Sigmoid colon (tissue), 7 donors: ENCODE measurements around the gene PGS1. TPM values are rescaled to one million over a fixed set of nuclear protein-coding genes. Genes with fewer than 3 reads are reported as not detected.

Experiments
- DNase-seq: peaks from one replicate; pipeline ENCODE4 v3.0.0-alpha.2; 2019
- H3K27ac ChIP-seq, 4 donors: fragments of 200-600 bp; sonication (generic); one replicate each; pipeline ENCODE4 v1.5.1; 2016 to 2019; ENCODE audit warnings: mild to moderate bottlenecking in 1 of 4
- H3K27me3 ChIP-seq, 3 donors: fragments of 200-600 bp; sonication (generic); one replicate each; pipeline ENCODE4 v1.5.1; 2019; ENCODE audit warnings: mild to moderate bottlenecking in 1 of 3
- H3K36me3 ChIP-seq, 4 donors: fragments of 200-600 bp; sonication (generic); one replicate each; pipeline ENCODE4 v1.5.1; 2016 to 2019
- H3K4me1 ChIP-seq, 4 donors: fragments of 200-600 bp; sonication (generic); one replicate each; pipeline ENCODE4 v1.5.1; 2017 to 2019
- H3K4me3 ChIP-seq, 4 donors: fragments of 200-600 bp; sonication (generic); one replicate each; pipeline ENCODE4 v1.5.1; 2017 to 2019; ENCODE audit warnings: mild to moderate bottlenecking in 2 of 4, moderate library complexity in 1 of 4
- H3K9me3 ChIP-seq, 4 donors: fragments of 200-600 bp in 3 of 4; sonication (generic) in 3 of 4; one replicate each; pipeline versions ENCODE4 v1.5.1 to v1.6.1; 2013 to 2019
- EP300 ChIP-seq, 4 donors: sonication (generic); formaldehyde crosslinking; IDR thresholded peaks; one replicate each; pipeline ENCODE4 v1.6.1; 2017; ENCODE audit warnings: antibody characterized with exemption in 4 of 4
- POLR2A ChIP-seq, 2 donors: fragments of 450-650 bp; IDR thresholded peaks; one replicate each; pipeline ENCODE4 v1.6.1; 2016; ENCODE audit warnings: antibody characterized with exemption in 2 of 2, mild to moderate bottlenecking in 2 of 2, moderate library complexity in 2 of 2
- POLR2AphosphoS5 ChIP-seq, 4 donors: sonication (generic); formaldehyde crosslinking; IDR thresholded peaks; one replicate each; pipeline ENCODE4 v1.6.1; 2017; ENCODE audit warnings: antibody characterized with exemption in 4 of 4
- WGBS, 2 donors: extraction: QIAGEN DNeasy Blood & Tissue Kit; methylation state at CpG; one replicate each; pipeline ENCODE4 v1.1.7; 2013; 5-methylcytosine and 5-hydroxymethylcytosine counted together
- intact Hi-C: fragments of 100-400 bp; cut with DNase I; formaldehyde crosslinking; loops from one replicate; pipeline ENCODE4 v1.15.1; 2023
- polyA plus RNA-seq, 3 donors: library from polyadenylated mRNA; stranded (reverse); fragments of 200-250 nt; gene quantifications; one replicate each; pipeline ENCODE4 v1.2.3, GENCODE V29; 2013
- total RNA-seq, 4 donors: library from RNA; depleted of rRNA; stranded (reverse); fragments of >200 nt; gene quantifications; one replicate each; pipeline ENCODE4 v1.1.0, GENCODE V29; 2016
- TF ChIP-seq, protein P1 (sequence below), 4 experiments: fragments of 450-650 bp in 3 of 4; fragments of 200-600 bp in 1 of 4; IDR thresholded peaks; one replicate each; pipeline ENCODE4 v1.5.1; 2016 to 2019; ENCODE audit warnings: antibody characterized with exemption in 4 of 4, mild to moderate bottlenecking in 3 of 4, moderate library complexity in 2 of 4
- donor health status: healthy with polysubstance abuse.
- donor health status: Bipolar disorder and iron deficiency.
- donor health status: healthy.

PGS1 gene
- total and polyA plus RNA-seq, 7 donors: 9.9 to 36.9 (median 28.6) TPM

GRCh38 chr17:78450696-78451345 is 72.4 kb downstream of the PGS1 start:
- Histone ChIP-seq H3K9me3 (no peaks in the 10 kb centered on the region), H3K27ac (no peak overlapping the region), H3K27me3 (no peaks in the 10 kb centered on the region), H3K36me3 (no peaks in the 10 kb centered on the region), H3K4me1 (no peaks in the 10 kb centered on the region), H3K4me3 (no peak overlapping the region)
- 67 to 76% methylated on average over 20 of the region's 20 CpGs for WGBS, 2 donors
- intact Hi-C loops: no loop called here
- TF ChIP-seq, protein P1, sequence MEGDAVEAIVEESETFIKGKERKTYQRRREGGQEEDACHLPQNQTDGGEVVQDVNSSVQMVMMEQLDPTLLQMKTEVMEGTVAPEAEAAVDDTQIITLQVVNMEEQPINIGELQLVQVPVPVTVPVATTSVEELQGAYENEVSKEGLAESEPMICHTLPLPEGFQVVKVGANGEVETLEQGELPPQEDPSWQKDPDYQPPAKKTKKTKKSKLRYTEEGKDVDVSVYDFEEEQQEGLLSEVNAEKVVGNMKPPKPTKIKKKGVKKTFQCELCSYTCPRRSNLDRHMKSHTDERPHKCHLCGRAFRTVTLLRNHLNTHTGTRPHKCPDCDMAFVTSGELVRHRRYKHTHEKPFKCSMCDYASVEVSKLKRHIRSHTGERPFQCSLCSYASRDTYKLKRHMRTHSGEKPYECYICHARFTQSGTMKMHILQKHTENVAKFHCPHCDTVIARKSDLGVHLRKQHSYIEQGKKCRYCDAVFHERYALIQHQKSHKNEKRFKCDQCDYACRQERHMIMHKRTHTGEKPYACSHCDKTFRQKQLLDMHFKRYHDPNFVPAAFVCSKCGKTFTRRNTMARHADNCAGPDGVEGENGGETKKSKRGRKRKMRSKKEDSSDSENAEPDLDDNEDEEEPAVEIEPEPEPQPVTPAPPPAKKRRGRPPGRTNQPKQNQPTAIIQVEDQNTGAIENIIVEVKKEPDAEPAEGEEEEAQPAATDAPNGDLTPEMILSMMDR (IDR thresholded peaks at IDR 0.05): no peak
- TF ChIP-seq EP300 (IDR thresholded peaks at IDR 0.05) (no peak), POLR2AphosphoS5 (IDR thresholded peaks at IDR 0.05) (no peak), POLR2A (IDR thresholded peaks at IDR 0.05) (no peak)
- no peak for DNase-seq

DNA sequence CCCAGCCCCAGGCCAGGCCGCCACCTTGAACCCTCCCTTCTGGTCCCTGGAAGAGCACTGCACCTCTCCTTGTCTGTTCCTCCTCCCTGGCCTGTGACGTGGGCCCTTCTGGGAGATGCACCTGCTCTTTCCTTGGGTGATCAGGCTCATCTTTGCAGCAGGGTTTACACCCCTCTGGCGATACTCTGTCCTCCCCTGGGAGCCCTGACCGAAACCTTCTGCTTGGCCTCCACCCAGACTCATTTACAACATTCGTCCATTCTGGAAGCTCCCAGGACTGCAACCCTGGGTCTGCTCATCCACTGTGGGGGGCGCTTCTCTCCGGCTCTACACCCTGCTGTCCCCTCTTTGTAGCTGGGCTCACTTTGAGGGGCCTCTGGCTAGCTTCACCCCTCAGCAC is 73.3 kb downstream of the PGS1 start:
- Histone ChIP-seq H3K36me3 (no peaks in the 10 kb centered on the region), H3K4me1 (no peaks in the 10 kb centered on the region), H3K27ac (no peak overlapping the region), H3K4me3 (no peak overlapping the region), H3K27me3 (no peaks in the 10 kb centered on the region), H3K9me3 (no peaks in the 10 kb centered on the region)
- 76 to 87% methylated on average over 7 of the region's 7 CpGs for WGBS, 2 donors
- intact Hi-C loops: no loop called here
- no peak for DNase-seq
- TF ChIP-seq POLR2A (IDR thresholded peaks at IDR 0.05) (no peak), EP300 (IDR thresholded peaks at IDR 0.05) (no peak), POLR2AphosphoS5 (IDR thresholded peaks at IDR 0.05) (no peak)
- TF ChIP-seq, protein P1 (IDR thresholded peaks at IDR 0.05): no peak

GRCh38 chr17:78454346-78454745 is 75.9 kb downstream of the PGS1 start:
- TF ChIP-seq, protein P1 (IDR thresholded peaks at IDR 0.05): no peak
- TF ChIP-seq EP300 (IDR thresholded peaks at IDR 0.05) (no peak), POLR2AphosphoS5 (IDR thresholded peaks at IDR 0.05) (no peak), POLR2A (IDR thresholded peaks at IDR 0.05) (no peak)
- no peaks in the 10 kb centered on the region for H3K4me1 ChIP-seq
- H3K27me3 ChIP-seq: no peaks in the 10 kb centered on the region
- no peak overlapping the region for H3K27ac ChIP-seq
- WGBS, 2 donors: 94 to 96% methylated on average over 20 of the region's 20 CpGs
- no peak for DNase-seq
- no peaks in the 10 kb centered on the region for H3K36me3 ChIP-seq
- H3K4me3 ChIP-seq: no peak overlapping the region
- intact Hi-C loops: no loop called here
- no peaks in the 10 kb centered on the region for H3K9me3 ChIP-seq

- Histone ChIP-seq H3K27me3 (no peaks in the 10 kb centered on the region), H3K4me3 (no peak overlapping the region), H3K27ac (no peak overlapping the region), H3K36me3 (no peaks in the 10 kb centered on the region), H3K4me1 (no peaks in the 10 kb centered on the region), H3K9me3 (no peaks in the 10 kb centered on the region)
- WGBS, 2 donors: 80 to 90% methylated on average over 10 of the region's 10 CpGs
- no peak for DNase-seq
- no peak for TF ChIP-seq POLR2A (IDR thresholded peaks at IDR 0.05)
- TF ChIP-seq, protein P1 (IDR thresholded peaks at IDR 0.05): no peak
- TF ChIP-seq EP300 (IDR thresholded peaks at IDR 0.05): no peak
- TF ChIP-seq POLR2AphosphoS5 (IDR thresholded peaks at IDR 0.05): no peak
- intact Hi-C loops: no loop called here
Observed at GRCh38 chr17:78458091-78458490, 79.6 kb downstream of the PGS1 start.
